WTC11 (cell line): Measurements from ENCODE around the gene SMG9.

Source experiments
- ARID4B ChIP-seq: sonication (generic); formaldehyde crosslinking; IDR thresholded peaks from 2 replicates; pipeline ENCODE4 v1.8.0; 2023; ENCODE audit warnings: missing genetic modification reagents, mild to moderate bottlenecking, borderline replicate concordance
- ATF2 ChIP-seq: sonication (generic); formaldehyde crosslinking; IDR thresholded peaks from 2 replicates; pipeline ENCODE4 v1.8.1; 2022; ENCODE audit warnings: low read depth, missing genetic modification reagents, borderline replicate concordance
- CREB1 ChIP-seq: sonication (generic); formaldehyde crosslinking; IDR thresholded peaks from 2 replicates; pipeline ENCODE4 v1.8.0; 2023; ENCODE audit warnings: mild to moderate bottlenecking, missing genetic modification reagents
- CTCF ChIP-seq: fragments of 200-600 bp; IDR thresholded peaks from 2 replicates; pipeline ENCODE4 v1.8.0; 2022; ENCODE audit warnings: antibody characterized with exemption
- FOXK1 ChIP-seq: sonication (generic); formaldehyde crosslinking; IDR thresholded peaks from 2 replicates; pipeline ENCODE4 v1.8.0; 2022; ENCODE audit warnings: mild to moderate bottlenecking, moderate library complexity, missing genetic modification reagents
- GABPB1 ChIP-seq: sonication (generic); formaldehyde crosslinking; IDR thresholded peaks from 2 replicates; pipeline ENCODE4 v1.8.1; 2023; ENCODE audit warnings: mild to moderate bottlenecking, missing genetic modification reagents
- MAX ChIP-seq: sonication (generic); formaldehyde crosslinking; IDR thresholded peaks from 2 replicates; pipeline ENCODE4 v1.8.0; 2022; ENCODE audit warnings: mild to moderate bottlenecking, missing genetic modification reagents
- NFYB ChIP-seq: sonication (generic); formaldehyde crosslinking; conservative IDR thresholded peaks from 2 replicates; pipeline ENCODE4 v1.8.0; 2022; ENCODE audit warnings: low read depth, missing genetic modification reagents
- PRDM15 ChIP-seq: sonication (generic); formaldehyde crosslinking; IDR thresholded peaks from 2 replicates; pipeline ENCODE4 v1.8.0; 2022; ENCODE audit warnings: missing genetic modification reagents
- STAT6 ChIP-seq: sonication (generic); formaldehyde crosslinking; conservative IDR thresholded peaks from 2 replicates; pipeline ENCODE4 v1.8.1; 2023; ENCODE audit warnings: mild to moderate bottlenecking, low read depth, missing genetic modification reagents, moderate library complexity
- USF2 ChIP-seq: sonication (generic); formaldehyde crosslinking; IDR thresholded peaks from 2 replicates; pipeline ENCODE4 v1.8.1; 2023; ENCODE audit warnings: mild to moderate bottlenecking, missing genetic modification reagents, moderate library complexity
- ZMAT4 ChIP-seq: fragments of 250-450 bp; sonication (Bioruptor Pico); IDR thresholded peaks from 2 replicates; pipeline ENCODE4 v1.9.0; 2021; ENCODE audit warnings: mild to moderate bottlenecking
- ZNF121 ChIP-seq: sonication (generic); formaldehyde crosslinking; IDR thresholded peaks from 2 replicates; pipeline ENCODE4 v1.8.0; 2023; ENCODE audit warnings: missing genetic modification reagents
- ZNF263 ChIP-seq: sonication (generic); formaldehyde crosslinking; IDR thresholded peaks from 2 replicates; pipeline ENCODE4 v1.8.1; 2022; ENCODE audit warnings: low read depth, mild to moderate bottlenecking, moderate library complexity, missing genetic modification reagents

GRCh38 chr19:43769256-43769655 is 14.5 kb upstream of the SMG9 start:
- TF ChIP-seq CREB1 (CRISPR knock-in tag) (no peak), CTCF (no peak), ATF2 (CRISPR knock-in tag) (no peak), NFYB (CRISPR knock-in tag) (no peak), PRDM15 (no peak), STAT6 (CRISPR knock-in tag) (no peak), ZNF263 (CRISPR knock-in tag) (no peak), ARID4B (CRISPR knock-in tag) (no peak), USF2 (CRISPR knock-in tag) (no peak), MAX (CRISPR knock-in tag) (no peak), ZNF121 (no peak), FOXK1 (CRISPR knock-in tag) (no peak), ZMAT4 (no peak), GABPB1 (CRISPR knock-in tag) (no peak)
